Lower leg skin (tissue), 3 donors: ENCODE data around the gene FARS2.

Experiments used
- POLR2A ChIP-seq, 2 donors: fragments of 450-650 bp; IDR thresholded peaks; one replicate each; pipeline ENCODE4 v1.6.1; 2016 to 2017; ENCODE audit warnings: antibody characterized with exemption in 2 of 2, mild to moderate bottlenecking in 1 of 2, moderate library complexity in 1 of 2
- TF ChIP-seq, protein P1 (sequence below), 3 donors: fragments of 450-650 bp; IDR thresholded peaks; one replicate each; pipeline ENCODE4 v1.5.1; 2016; ENCODE audit warnings: antibody characterized with exemption in 3 of 3, mild to moderate bottlenecking in 3 of 3, moderate library complexity in 2 of 3

DNA sequence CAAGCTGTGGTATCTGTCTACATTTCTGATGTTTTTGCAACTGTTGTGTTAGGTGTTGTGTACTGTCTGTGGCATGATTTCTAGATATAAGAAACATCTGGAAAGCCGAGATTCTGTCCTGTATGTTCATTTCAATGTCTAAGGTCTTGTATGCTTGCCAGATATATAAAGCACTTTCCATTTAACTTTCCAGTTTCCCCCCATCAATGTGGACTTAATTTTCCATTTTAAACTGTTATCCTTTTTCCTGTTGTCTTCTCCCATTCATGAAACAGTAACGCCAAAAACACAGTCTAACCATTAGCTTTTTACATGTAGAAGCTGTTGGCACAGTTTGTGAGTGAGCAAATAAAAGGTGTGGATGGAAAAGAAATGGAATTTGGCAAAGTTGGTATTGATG is 181.6 kb downstream of the FARS2 start:
- TF ChIP-seq, protein P1, sequence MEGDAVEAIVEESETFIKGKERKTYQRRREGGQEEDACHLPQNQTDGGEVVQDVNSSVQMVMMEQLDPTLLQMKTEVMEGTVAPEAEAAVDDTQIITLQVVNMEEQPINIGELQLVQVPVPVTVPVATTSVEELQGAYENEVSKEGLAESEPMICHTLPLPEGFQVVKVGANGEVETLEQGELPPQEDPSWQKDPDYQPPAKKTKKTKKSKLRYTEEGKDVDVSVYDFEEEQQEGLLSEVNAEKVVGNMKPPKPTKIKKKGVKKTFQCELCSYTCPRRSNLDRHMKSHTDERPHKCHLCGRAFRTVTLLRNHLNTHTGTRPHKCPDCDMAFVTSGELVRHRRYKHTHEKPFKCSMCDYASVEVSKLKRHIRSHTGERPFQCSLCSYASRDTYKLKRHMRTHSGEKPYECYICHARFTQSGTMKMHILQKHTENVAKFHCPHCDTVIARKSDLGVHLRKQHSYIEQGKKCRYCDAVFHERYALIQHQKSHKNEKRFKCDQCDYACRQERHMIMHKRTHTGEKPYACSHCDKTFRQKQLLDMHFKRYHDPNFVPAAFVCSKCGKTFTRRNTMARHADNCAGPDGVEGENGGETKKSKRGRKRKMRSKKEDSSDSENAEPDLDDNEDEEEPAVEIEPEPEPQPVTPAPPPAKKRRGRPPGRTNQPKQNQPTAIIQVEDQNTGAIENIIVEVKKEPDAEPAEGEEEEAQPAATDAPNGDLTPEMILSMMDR (IDR thresholded peaks at IDR 0.05), result no peak
- no peak for TF ChIP-seq POLR2A (IDR thresholded peaks at IDR 0.05)
